A204.1 (cell line): ENCODE results near the gene AMPD2.
"Not testable (repeated sequence)": the region's sequence is repeated elsewhere in the genome, so short reads cannot be mapped to it uniquely, and the experiment has no call there.

ENCODE experiments used
- FAIRE-seq: peaks from 2 replicates; lab custom pipeline; 2012; peaks lifted over from hg19 to GRCh38; lab: Jason Lieb, UNC

The AMPD2 gene

DNA sequence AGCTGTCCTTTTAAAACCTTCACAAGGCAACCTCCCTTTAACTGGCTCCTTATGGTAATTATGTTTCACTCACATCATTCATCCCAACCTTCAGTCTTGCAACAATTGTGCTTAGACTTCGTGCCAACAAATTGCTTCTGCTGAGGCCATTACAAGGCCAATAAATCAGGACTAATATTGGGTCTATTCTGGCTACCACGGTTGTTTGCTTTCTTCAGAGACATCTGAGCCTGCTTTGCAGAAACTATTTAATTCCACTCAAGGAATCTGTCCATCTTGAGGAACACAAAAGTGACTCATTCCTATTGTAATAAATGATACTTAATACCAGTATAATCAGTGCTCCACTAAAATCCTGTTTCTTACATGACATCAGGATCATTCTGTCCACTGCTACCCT lies 33.7 kb downstream of the AMPD2 start:
- no peak for FAIRE-seq

DNA sequence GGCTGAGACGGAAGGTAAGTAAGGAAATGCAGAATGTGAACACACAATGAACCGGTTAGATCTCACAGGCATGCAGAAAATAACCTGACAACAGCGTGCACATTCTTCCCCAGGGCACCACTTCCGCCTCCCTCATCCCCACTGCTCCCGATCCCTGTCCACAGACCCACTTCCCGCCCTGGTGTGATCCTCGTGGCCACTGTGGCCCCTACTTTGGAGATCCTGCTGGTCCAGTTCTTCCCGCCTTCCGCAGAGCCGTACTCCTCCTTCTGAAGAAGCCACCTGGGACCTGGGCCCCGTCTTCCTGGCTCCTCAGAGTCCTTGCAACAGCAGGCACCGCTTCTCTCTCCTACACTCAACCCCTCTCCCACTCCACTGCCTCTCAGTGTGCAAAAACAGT lies 34.9 kb downstream of the AMPD2 start:
- no peak for FAIRE-seq

- no peak for FAIRE-seq
Measured at GRCh38 chr1:109655615-109656519, 36.2 kb downstream of the AMPD2 start, which contains the start of gene GSTM4. Gene GSTM4 (plus strand): TSS chr1:109656099. CDS start chr1:109656390, 291 bp downstream.

DNA sequence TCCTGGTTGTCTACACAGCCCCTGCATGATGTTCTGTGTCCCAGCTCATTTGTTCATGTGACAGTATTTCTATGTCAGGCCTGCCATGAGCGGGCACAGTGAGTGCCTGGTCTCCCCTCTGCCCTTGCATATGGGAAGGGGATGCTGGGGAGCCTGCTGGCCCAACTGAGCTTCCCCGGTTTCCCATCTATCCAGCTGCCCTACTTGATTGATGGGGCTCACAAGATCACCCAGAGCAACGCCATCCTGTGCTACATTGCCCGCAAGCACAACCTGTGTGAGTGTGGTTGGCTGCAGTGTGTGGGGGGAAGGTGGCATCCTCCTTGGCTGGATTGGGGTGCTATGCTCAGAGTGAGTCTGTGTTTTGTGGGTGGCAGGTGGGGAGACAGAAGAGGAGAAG lies 37.8 kb downstream of the AMPD2 start:
- FAIRE-seq = no peak

- FAIRE-seq = no peak
Measured at GRCh38 chr1:109657970-109658369, 38.3 kb downstream of the AMPD2 start.

DNA sequence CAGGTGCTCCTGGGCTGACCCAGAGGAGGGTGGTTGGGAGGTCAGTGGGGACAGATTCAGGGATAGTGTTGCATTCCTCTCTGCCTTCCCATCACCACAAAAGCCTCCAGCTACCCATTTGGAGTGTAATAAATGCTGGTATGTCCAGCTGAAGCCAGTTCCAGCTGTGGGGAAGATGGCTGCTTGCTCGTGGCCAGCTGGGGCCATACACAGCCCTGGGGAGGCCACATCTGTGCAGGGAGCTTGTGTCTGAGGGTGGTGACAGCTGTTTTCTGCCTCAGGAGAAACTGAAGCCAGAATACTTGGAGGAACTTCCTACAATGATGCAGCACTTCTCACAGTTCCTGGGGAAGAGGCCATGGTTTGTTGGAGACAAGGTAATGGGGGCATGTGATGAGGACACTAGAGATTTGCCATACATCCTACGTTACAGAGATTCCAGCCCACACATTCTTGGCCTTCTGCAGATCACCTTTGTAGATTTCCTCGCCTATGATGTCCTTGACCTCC lies 39.0 kb downstream of the AMPD2 start:
- no peak for FAIRE-seq

DNA sequence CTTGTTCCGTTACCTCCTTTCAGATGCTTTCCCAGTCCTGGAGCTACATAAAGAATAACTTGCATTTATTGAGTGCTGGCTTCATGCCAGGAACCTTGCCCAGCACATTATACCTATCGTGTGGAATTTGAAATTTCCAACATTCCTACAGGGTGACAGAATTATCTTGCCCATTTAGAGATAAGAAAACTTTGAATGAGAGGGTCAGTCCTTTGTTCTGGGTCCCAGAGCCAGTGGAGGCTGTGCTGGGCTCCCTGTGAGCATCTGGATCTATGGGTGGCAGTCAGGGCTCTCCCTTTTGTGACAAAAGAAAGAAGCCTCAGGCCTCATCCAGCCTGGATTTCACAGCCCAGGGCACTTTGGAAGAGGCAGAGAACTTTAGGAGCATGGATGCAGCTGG lies 39.5 kb downstream of the AMPD2 start:
- no peak for FAIRE-seq

GRCh38 chr1:109659997-109660690 lies 40.5 kb downstream of the AMPD2 start:
- FAIRE-seq = no peak

- FAIRE-seq = not testable (repeated sequence)
Measured at GRCh38 chr1:109660691-109661026, 41.0 kb downstream of the AMPD2 start.

DNA sequence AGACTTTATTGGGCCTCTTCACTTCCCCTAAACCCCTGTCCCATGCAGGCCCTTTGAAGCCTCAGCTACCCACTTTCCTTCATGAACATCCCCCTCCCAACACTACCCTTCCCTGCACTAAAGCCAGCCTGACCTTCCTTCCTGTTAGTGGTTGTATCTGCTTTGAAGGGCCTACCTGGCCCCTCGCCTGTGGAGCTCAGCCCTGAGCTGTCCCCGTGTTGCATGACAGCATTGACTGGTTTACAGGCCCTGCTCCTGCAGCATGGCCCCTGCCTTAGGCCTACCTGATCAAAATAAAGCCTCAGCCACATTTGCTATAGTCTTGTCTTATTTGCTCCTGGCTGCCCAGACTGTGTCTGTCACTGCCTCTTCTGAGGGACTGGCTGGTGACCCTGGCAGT lies 41.8 kb downstream of the AMPD2 start:
- no peak for FAIRE-seq

GRCh38 chr1:109664671-109665070 lies 45.0 kb downstream of the AMPD2 start:
- no peak for FAIRE-seq

DNA sequence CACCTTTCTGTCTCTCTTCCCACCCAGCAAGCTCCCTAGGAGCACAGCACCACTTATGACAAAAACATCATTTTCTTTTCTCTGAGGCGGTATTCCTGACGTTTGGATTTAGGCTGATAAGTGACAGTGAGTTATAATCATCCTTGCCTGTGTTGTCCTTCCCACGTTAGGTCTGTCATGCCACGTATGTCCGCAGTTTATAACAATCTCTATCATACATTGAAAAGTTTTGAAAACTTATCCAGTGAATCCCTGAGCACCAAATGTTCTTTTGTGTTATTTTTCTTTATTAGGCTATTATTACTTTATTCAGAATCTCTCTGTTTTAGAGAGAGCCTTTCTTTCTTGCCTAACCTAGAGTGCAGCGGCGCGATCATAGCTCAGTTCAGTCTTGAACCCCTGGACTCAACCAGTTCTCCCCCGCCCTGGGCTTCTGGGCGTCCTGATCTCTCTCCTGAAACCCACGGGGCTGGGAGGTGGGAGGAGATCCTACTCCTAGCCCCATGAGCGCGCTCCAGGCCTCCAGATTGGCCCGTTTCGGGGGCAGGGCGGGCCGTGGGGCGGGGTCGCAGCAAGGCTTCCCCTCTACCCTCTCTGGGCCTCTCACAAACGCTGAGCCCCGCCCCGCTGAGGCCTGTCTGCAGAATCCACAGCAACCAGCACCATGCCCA lies 48.0 kb downstream of the AMPD2 start, which contains the start of gene GSTM2:
TSS of gene GSTM2 (plus strand) at position 606 of the 671 bp plus-strand sequence. CDS start at position 665, 59 bp downstream.
- FAIRE-seq = no peak

- FAIRE-seq = no peak
Measured at GRCh38 chr1:109668123-109668775, 48.6 kb downstream of the AMPD2 start.

DNA sequence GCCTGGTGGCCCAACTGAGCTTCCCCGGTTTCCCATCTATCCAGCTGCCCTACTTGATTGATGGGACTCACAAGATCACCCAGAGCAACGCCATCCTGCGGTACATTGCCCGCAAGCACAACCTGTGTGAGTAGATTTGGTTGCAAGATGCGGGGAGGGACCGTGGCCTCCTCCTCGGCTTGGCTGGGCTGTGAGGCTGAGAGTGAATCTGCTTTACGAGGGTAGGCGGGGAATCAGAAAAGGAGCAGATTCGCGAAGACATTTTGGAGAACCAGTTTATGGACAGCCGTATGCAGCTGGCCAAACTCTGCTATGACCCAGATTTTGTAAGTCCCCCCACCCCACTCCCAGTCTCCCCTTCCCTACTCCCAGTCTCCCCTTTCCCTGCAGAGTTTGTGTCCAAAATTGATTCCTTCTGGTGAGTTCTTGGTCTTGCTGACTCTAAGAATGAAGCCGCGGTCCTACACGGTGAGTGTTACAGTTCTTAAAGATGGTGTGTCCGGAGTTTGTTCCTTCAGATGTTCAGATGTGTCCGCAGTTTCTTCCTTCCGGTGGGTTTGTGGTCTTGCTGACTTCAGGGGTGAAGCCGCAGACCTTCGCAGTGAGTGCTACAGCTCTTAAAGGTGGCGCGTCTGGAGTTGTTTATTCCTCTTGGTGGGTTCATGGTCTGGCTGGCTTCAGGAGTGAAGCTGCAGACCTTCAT lies 49.8 kb downstream of the AMPD2 start:
- no peak for FAIRE-seq

- not testable (repeated sequence) for FAIRE-seq
Measured at GRCh38 chr1:109669949-109670302, 50.3 kb downstream of the AMPD2 start.

DNA sequence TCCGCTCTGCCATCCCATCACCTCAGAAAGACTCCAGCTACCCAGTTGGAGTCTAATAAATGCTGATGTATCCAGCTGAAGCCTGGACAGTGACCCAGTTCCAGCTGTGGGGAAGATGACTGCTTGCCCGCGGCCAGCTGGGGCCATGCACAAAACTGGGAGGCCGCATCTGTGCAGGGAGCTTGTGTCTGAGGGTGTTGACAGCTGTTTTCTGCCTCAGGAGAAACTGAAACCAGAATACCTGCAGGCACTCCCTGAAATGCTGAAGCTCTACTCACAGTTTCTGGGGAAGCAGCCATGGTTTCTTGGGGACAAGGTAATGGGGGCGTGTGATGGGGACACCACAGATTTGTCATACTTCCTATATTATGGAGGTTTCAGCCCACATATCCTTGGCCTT lies 51.4 kb downstream of the AMPD2 start:
- no peak for FAIRE-seq

DNA sequence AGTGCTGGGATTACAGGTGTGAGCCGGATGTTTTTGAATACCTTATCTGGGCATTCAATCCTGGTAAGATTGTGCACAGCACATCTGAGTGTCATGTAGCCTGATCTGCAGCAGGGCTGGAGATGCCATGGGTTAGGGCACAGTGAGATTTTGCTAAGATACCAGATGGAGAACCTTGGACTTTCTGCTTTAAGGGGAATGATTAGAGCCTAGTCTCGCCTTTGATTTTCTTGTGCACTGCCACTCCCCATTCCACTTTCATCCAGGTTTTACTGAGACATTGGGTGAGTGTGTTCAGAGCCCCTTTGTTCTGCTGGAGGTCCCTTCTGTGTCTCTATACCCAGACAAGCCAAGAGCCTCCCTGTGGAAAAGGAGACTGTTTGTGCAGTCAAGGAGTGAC lies 54.2 kb downstream of the AMPD2 start:
- not testable (repeated sequence) for FAIRE-seq

DNA sequence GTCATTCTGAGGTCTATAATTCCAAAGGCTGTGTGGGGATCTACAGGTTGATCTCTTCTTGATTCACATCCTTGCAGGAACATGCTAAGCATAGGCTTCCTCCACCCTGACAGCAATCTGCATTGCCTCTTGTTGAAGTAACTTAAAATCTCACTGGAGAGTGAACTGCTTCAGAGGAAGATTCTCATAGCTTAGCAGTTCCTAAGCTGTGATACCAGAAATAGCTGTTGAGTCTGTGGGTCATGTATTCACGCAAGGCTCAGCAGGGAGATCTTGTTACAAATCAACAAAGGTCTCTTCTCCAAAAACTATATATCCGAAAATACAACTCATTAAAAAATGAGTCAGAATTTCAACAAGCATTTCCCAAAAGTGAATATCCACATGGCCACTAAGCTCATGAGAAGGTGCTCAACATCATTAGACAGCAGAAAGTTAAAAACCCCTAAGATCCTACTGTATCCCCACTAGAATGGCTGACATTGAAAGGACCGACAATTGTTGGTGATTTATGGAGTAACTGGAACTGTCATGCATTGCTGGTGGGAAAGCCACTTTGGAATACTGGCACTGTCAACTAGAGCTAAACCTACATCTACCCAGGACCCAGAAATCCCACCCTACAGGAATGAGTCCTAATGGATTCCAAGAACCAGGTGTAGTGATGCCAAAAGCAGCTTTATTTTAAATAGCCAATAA lies 57.2 kb downstream of the AMPD2 start:
- not testable (repeated sequence) for FAIRE-seq

GRCh38 chr1:109677459-109677858 lies 57.8 kb downstream of the AMPD2 start:
- FAIRE-seq = no peak

DNA sequence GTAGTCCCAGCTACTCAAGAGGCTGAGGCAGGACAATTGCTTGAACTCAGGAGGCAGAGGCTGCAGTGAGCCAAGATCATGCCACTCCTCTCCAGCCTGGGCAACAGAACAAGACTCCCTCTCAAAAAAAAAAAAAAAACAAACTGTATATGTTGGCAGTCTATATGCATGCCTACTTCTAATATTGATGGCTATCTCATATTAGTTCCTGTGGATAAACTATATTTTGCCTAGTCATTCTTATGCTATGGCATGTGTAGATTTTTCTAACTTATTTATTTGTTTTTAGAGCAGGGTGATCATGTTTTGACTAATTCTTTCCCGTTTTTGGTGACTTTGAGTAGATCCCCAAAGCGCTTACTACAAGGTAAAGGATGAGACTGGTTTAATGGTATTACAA lies 59.0 kb downstream of the AMPD2 start:
- not testable (repeated sequence) for FAIRE-seq
